BJ (cell line): ENCODE data around the gene SLC43A3. TPM values are rescaled to one million over a fixed set of nuclear protein-coding genes. Genes with fewer than 3 reads are reported as not detected.

ENCODE experiments used
- CTCF ChIA-PET: fragments of 350-600 bp; formaldehyde crosslinking; extraction: SDS; loops from one replicate; lab custom pipeline; 2021; ENCODE audit warnings: antibody characterized with exemption, inconsistent platforms; lab: Yijun Ruan, JAX
- POLR2A ChIA-PET: fragments of 300-600 bp; sonication (Branson Sonifier 250); formaldehyde crosslinking; extraction: SDS; loops from one replicate; lab custom pipeline; 2021; ENCODE audit warnings: antibody characterized with exemption; lab: Charles Lee
- DNase-seq: peaks from one replicate; pipeline ENCODE4 v3.0.0-alpha.2; 2011; ENCODE audit warnings: low read depth
- H3K27me3 ChIP-seq: 2 replicates; pipeline ENCODE4 v1.6.0; 2011; ENCODE audit warnings: low read length; ENCODE audit not compliant: control insufficient read depth, insufficient read depth
- H3K36me3 ChIP-seq: 2 replicates; pipeline ENCODE4 v1.5.1; 2011; ENCODE audit warnings: low read length; ENCODE audit not compliant: control insufficient read depth, insufficient read depth
- H3K4me3 ChIP-seq: 2 replicates; pipeline ENCODE4 v1.5.1; 2011; ENCODE audit warnings: low read depth, mild to moderate bottlenecking, control low read depth, low read length
- CTCF ChIP-seq: IDR thresholded peaks from 2 replicates; pipeline ENCODE4 v1.5.1; 2011; ENCODE audit warnings: low read depth, mild to moderate bottlenecking, control low read depth, inconsistent platforms, low read length, moderate library complexity; ENCODE audit not compliant: insufficient read depth
- polyA plus RNA-seq: library from polyadenylated mRNA; depleted of rRNA; stranded (reverse); fragments of >200 nt; gene quantifications from 2 replicates; pipeline ENCODE4 v1.2.3, GENCODE V29; 2011

SLC43A3 gene
- polyA plus RNA-seq, 1 experiment: 26.7 TPM

GRCh38 chr11:57359896-57360690, 66.8 kb downstream of the SLC43A3 start:
- no peak for TF ChIP-seq CTCF
- peaks cover 6% of the 10 kb centered on the region for H3K27me3 ChIP-seq
- ChIA-PET POLR2A (no interaction called here), CTCF (interaction anchor here (1.7 to 5.1 kb wide), 4 partner anchors 10 to 167 kb away, joined by 4 to 32 read pairs (median 18); no protein-coding TSS in a partner anchor)
- no peak overlapping the region for H3K4me3 ChIP-seq
- no peaks in the 10 kb centered on the region for H3K36me3 ChIP-seq
- DNase-seq: no peak

- ChIA-PET CTCF (interaction anchor here (2.7 to 5.1 kb wide), 3 partner anchors 9 to 168 kb away, joined by 7 to 32 read pairs (median 30); no protein-coding TSS in a partner anchor), POLR2A (no interaction called here)
- no peak for DNase-seq
- peaks cover 6% of the 10 kb centered on the region for H3K27me3 ChIP-seq
- H3K4me3 ChIP-seq: no peak overlapping the region
- TF ChIP-seq CTCF: no peak
- H3K36me3 ChIP-seq: no peaks in the 10 kb centered on the region
Observed at GRCh38 chr11:57359396-57359795, 67.5 kb downstream of the SLC43A3 start.

- POLR2A ChIA-PET: no interaction called here
Observed at GRCh38 chr11:57358991-57359390, 67.9 kb downstream of the SLC43A3 start.

GRCh38 chr11:57358543-57358961, 68.4 kb downstream of the SLC43A3 start:
- POLR2A ChIA-PET: no interaction called here
- no peak for TF ChIP-seq CTCF
- no peak overlapping the region for H3K4me3 ChIP-seq
- no peaks in the 10 kb centered on the region for H3K36me3 ChIP-seq
- no peak for DNase-seq
- CTCF ChIA-PET: interaction anchor here (4.6 to 5.1 kb wide), 2 partner anchors 8 to 11 kb away, joined by 30 to 32 read pairs; no protein-coding TSS in a partner anchor
- H3K27me3 ChIP-seq: peaks cover 6% of the 10 kb centered on the region

More at GRCh38 chr11:57358991-57359390, 67.9 kb downstream of the SLC43A3 start:
- no peaks in the 10 kb centered on the region for H3K36me3 ChIP-seq
- no peak for DNase-seq
- no peak overlapping the region for H3K4me3 ChIP-seq
- TF ChIP-seq CTCF: no peak
- H3K27me3 ChIP-seq: peaks cover 6% of the 10 kb centered on the region
- CTCF ChIA-PET: interaction anchor here (2.7 to 5.1 kb wide), 3 partner anchors 9 to 168 kb away, joined by 7 to 32 read pairs (median 30); no protein-coding TSS in a partner anchor

- H3K4me3 ChIP-seq: no peak overlapping the region
- TF ChIP-seq CTCF: no peak
- DNase-seq: no peak
- H3K27me3 ChIP-seq: peaks cover 5% of the 10 kb centered on the region
- ChIA-PET CTCF (interaction anchor here (0.8 to 5.1 kb wide), 2 partner anchors 11 to 100 kb away, joined by 4 to 30 read pairs; no protein-coding TSS in a partner anchor), POLR2A (no interaction called here)
- H3K36me3 ChIP-seq: no peaks in the 10 kb centered on the region
Observed at GRCh38 chr11:57357856-57358255, 69.1 kb downstream of the SLC43A3 start.
